GM18519 (cell line): ENCODE measurements around the gene POLD1.

Experiments used
- ATAC-seq: cut with Tn5 transposase; IDR thresholded peaks from one replicate; pipeline ENCODE4 v1.9.1; 2021; ENCODE audit warnings: mild to moderate bottlenecking, moderate library complexity; ENCODE audit not compliant: unreplicated experiment, low FRiP score

The POLD1 gene

DNA sequence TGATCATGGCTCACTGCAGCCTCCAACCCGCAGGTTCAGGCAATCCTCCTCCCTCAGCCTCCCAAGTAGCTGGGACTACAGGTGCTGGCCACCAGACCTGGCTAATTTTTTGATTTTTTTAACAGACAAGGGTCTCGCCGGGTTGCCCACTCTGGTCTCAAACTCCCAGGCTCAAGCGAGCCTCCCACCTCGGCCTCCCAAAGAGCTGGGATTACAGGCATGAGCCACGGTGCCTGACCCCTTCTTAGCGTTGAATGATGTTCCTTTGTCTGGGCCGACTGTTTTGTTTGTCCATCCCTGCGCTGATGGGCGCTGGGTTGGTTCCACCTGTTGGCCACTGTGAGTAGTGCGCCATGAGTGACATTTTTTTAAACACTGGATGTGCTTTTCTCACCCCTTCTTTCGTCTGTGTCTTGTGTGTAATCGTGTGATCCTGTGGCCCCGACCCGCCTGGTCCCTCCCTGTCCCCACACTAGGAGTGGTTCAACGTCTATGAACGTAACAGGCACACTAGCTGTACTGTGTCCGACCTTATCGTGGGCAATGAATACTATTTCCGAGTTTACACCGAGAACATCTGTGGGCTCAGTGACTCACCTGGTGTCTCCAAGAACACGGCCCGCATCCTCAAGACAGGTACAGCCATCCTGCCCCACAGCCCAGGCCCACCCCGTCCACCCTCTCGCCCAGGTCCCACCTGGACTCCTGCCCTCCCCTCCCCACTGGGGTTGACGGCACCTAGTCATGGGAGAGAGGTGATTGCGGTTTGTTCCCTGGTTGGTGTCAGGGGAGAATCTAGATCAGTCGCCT is 77.1 kb downstream of the POLD1 start:
- ATAC-seq, result no peak

GRCh38 chr19:50462970-50463369 is 78.8 kb downstream of the POLD1 start:
- ATAC-seq, result no peak

DNA sequence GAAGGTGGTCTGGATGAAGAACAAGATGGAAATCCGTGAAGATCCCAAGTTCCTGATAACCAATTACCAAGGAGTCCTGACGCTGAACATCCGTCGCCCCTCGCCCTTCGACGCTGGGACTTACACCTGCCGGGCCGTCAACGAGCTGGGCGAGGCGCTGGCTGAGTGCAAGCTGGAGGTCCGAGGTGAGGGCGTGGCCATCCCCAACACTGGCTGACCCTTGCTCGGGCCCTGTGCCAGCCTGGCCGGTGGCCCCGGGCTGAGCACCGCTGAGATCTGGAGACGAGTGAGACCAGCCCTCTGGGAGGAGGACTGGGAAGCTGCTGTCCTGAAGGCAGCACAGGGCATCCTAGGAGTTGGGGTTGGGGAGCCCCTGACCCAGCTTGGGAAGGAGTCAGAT is 80.2 kb downstream of the POLD1 start:
- no peak for ATAC-seq

DNA sequence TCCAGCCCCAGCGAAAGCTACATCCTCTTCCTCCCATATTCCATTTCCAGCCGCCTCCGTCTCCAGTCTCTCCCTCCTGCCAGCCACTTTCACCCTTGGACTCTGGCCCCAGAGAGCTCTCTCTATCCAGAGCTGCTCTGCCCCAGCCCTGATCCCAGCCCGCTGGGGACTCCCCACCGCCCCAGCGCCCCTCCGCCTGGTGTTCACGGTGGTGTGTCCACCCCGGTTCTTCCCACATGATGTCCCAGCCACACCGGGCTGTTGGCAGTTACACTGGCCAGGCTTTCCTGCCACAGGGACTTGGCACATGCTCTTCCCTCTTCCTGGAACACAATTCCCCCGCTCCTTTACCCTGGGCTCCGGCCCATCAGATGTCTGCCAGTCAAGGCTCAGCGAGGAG is 80.9 kb downstream of the POLD1 start:
- no peak for ATAC-seq

DNA sequence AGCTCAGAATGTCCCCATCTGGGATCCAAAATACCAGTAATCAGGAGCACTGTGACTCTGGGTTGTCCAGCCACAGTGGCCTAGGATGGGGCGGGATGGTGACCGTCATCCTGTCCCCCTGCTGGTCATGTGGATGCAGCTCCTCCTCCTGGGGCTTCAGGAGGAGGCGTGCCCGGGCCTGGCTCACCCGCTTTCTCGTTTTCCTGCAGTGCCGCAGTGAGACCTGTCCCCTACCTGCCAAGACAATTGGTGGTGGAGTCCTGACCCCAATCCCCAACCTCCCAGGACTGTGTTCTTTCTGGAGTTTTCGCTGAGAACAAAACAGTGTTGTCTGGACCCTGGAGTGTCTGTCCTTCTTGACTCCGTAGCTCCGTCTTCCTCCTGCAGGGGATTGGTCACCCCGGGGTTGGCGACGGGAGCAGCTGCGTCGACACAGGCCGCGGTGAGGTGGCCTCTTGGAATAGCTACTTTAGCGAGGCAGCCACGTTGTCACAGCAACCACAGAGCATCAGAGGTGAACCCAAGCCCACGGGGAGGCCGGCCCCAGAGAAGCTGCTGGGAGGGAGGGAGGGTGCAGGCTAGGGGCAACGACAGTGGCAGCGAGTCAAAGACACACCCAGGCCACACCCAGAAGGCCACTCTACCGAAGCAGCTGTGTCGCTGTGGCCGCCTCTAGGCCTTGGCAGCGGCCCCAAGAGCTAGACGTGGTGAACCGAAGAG is 82.0 kb downstream of the POLD1 start:
- no peak for ATAC-seq

DNA sequence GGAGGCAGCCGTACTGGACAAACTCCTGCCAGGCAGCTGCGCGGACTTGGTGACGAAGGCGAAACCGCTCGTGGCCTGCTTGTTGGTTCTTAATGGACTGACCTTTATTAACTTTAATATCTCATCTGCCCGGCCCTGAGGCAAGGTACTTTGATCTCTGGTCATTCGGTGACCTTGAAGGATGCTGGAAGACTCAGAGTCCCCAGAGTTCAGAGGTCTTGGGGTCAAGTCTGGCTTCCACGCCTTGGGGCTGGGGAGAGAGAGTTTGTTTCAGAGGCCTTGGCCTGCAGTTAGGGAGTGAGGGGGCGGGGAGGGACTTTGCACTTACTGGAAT is 82.5 kb downstream of the POLD1 start:
- no peak for ATAC-seq

GRCh38 chr19:50467566-50467965 is 83.4 kb downstream of the POLD1 start:
- no peak for ATAC-seq
